ENCODE data around the gene RASSF3. TPM values are rescaled to one million over a fixed set of nuclear protein-coding genes. Genes with fewer than 3 reads are reported as not detected.

RASSF3 gene
- total and polyA plus RNA-seq, 2 of the 13 experiments (the other 11 are each of a cell fraction or from before 2014, with no cell fraction given) = 15.5 to 16.0 TPM

DNA sequence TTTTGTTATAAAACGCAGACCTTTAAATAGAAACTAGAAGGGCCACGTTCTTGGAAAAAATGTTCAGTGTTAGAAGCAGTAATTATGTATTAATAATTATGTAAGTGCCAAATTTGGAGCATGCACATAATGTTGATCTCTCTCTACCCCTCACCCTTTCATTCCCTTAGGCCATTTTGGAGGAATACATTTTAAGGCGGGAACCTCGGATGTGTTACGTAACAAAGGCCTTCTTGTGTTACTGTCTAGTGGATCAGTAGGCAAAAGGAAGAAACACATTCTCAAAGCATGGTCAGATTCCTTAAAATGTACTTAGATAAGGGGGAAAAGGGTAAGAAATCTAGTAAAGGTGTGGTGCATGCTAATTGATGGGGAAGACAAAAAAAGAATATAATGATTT is 52.7 kb downstream of the RASSF3 start (continued):
- TF ChIP-seq, protein P1, sequence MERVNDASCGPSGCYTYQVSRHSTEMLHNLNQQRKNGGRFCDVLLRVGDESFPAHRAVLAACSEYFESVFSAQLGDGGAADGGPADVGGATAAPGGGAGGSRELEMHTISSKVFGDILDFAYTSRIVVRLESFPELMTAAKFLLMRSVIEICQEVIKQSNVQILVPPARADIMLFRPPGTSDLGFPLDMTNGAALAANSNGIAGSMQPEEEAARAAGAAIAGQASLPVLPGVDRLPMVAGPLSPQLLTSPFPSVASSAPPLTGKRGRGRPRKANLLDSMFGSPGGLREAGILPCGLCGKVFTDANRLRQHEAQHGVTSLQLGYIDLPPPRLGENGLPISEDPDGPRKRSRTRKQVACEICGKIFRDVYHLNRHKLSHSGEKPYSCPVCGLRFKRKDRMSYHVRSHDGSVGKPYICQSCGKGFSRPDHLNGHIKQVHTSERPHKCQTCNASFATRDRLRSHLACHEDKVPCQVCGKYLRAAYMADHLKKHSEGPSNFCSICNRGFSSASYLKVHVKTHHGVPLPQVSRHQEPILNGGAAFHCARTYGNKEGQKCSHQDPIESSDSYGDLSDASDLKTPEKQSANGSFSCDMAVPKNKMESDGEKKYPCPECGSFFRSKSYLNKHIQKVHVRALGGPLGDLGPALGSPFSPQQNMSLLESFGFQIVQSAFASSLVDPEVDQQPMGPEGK (CRISPR knock-in tag; IDR thresholded peaks at IDR 0.05) = no peak
- TF ChIP-seq ZFYVE20 (CRISPR knock-in tag; IDR thresholded peaks at IDR 0.05; ENCODE audit: borderline replicate concordance, low read depth) (no peak), HOXA9 (CRISPR knock-in tag; IDR thresholded peaks at IDR 0.05; ENCODE audit: borderline replicate concordance) (no peak)

DNA sequence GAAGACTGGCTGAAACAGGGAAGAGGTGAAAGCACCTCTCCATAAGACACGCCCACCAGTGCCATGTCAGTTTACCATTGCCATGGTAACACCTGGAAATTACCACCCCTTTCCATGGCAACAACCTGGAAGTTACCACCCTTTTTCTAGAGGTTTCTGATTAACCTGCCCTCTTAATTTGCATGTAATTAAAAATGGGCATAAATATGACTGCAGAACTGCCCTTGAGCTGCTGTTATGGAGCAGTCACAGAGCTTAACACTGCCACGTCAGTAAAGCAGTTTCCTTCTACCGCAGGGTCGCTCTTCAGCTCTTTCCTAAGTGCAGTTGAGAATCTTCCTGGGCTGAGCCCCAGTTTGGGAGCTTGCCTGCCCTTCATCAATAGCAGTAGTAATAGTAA is 55.2 kb downstream of the RASSF3 start:
- Histone ChIP-seq H2AFZ (ENCODE audit: low read length) (no peak overlapping the region), H3K9me3 (ENCODE audit: low read length) (no peaks in the 10 kb centered on the region), H3K27me3 (ENCODE audit: control insufficient read depth in 1 of 2, insufficient read depth in 2 of 2, low read length in 2 of 2) (no peaks in the 10 kb centered on the region), H3K27ac (ENCODE audit: extremely low read length, insufficient read depth, low read length) (no peak overlapping the region), H3K36me3 (replicated peaks in 1 of 2; ENCODE audit: control insufficient read depth in 1 of 2, insufficient read depth in 2 of 2, low read length in 2 of 2) (no peaks in the 10 kb centered on the region), H3K4me2 (ENCODE audit: low read depth, low read length) (no peak overlapping the region), H4K20me1 (ENCODE audit: insufficient read depth, low read length) (no peaks in the 10 kb centered on the region), H3K4me1 (ENCODE audit: insufficient read depth, low read length) (peaks cover 74% of the 10 kb centered on the region), H3K4me3 (replicated peaks in 1 of 3; ENCODE audit: insufficient read depth in 1 of 3, low read depth in 2 of 3, low read length in 3 of 3) (no peak overlapping the region), H3K9ac (ENCODE audit: insufficient read depth, low read depth, low read length) (no peak overlapping the region), H3K79me2 (ENCODE audit: insufficient read depth, low read length) (peaks cover 41% of the 10 kb centered on the region)
- no peak for FAIRE-seq
- CTCF ChIA-PET (ENCODE audit: low intra/inter-chr PET ratio, low total read pairs) = no interaction called here
- in situ Hi-C loops (cut with HindIII; ENCODE audit: extremely low pct_ligation_motif_present, low pct_unique_long_range_greater_than_20kb) (no loop called here), intact Hi-C loops (cut with micrococcal nuclease; ENCODE audit: unreplicated experiment) (loop anchor here (5.0 kb wide), 1 partner anchor 38 kb away; no protein-coding TSS in a partner anchor)
- BruUV-seq (replicated peaks) = no TSS peak
- POLR2A ChIA-PET = no interaction called here
- no peak for DNase-seq (ENCODE audit: low spot score)
- 99% methylated on average over 4 of the region's 4 CpGs for WGBS (ENCODE audit: low lambda C conversion rate)
- no peak for ATAC-seq
- TF ChIP-seq RFX3 (CRISPR knock-in tag; IDR thresholded peaks at IDR 0.05) (peak; percentile 69), TOPORS (CRISPR knock-in tag; IDR thresholded peaks at IDR 0.05) (no peak), JUN (CRISPR knock-in tag; IDR thresholded peaks at IDR 0.05) (no peak), ZSCAN22 (CRISPR knock-in tag; IDR thresholded peaks at IDR 0.05) (no peak), ZNF44 (CRISPR knock-in tag; IDR thresholded peaks at IDR 0.05) (no peak), ZNF501 (CRISPR knock-in tag; IDR thresholded peaks at IDR 0.05) (no peak), RFX1 (IDR thresholded peaks at IDR 0.05) (peak; percentile 55; the same call in 1 of the 2 replicates), DPF2 (CRISPR knock-in tag; IDR thresholded peaks at IDR 0.05; ENCODE audit: borderline replicate concordance, low read depth) (no peak), IRX3 (CRISPR knock-in tag; IDR thresholded peaks at IDR 0.05; ENCODE audit: borderline replicate concordance, low read depth) (no peak), MAF1 (CRISPR knock-in tag; IDR thresholded peaks at IDR 0.05; ENCODE audit: borderline replicate concordance) (no peak), ADNP (CRISPR knock-in tag; IDR thresholded peaks at IDR 0.05) (no peak)
- TF ChIP-seq, protein P2, sequence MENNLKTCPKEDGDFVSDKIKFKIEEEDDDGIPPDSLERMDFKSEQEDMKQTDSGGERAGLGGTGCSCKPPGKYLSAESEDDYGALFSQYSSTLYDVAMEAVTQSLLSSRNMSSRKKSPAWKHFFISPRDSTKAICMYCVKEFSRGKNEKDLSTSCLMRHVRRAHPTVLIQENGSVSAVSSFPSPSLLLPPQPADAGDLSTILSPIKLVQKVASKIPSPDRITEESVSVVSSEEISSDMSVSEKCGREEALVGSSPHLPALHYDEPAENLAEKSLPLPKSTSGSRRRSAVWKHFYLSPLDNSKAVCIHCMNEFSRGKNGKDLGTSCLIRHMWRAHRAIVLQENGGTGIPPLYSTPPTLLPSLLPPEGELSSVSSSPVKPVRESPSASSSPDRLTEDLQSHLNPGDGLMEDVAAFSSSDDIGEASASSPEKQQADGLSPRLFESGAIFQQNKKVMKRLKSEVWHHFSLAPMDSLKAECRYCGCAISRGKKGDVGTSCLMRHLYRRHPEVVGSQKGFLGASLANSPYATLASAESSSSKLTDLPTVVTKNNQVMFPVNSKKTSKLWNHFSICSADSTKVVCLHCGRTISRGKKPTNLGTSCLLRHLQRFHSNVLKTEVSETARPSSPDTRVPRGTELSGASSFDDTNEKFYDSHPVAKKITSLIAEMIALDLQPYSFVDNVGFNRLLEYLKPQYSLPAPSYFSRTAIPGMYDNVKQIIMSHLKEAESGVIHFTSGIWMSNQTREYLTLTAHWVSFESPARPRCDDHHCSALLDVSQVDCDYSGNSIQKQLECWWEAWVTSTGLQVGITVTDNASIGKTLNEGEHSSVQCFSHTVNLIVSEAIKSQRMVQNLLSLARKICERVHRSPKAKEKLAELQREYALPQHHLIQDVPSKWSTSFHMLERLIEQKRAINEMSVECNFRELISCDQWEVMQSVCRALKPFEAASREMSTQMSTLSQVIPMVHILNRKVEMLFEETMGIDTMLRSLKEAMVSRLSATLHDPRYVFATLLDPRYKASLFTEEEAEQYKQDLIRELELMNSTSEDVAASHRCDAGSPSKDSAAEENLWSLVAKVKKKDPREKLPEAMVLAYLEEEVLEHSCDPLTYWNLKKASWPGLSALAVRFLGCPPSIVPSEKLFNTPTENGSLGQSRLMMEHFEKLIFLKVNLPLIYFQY (CRISPR knock-in tag; IDR thresholded peaks at IDR 0.05; ENCODE audit: borderline replicate concordance) = no peak
- TF ChIP-seq, protein P3, sequence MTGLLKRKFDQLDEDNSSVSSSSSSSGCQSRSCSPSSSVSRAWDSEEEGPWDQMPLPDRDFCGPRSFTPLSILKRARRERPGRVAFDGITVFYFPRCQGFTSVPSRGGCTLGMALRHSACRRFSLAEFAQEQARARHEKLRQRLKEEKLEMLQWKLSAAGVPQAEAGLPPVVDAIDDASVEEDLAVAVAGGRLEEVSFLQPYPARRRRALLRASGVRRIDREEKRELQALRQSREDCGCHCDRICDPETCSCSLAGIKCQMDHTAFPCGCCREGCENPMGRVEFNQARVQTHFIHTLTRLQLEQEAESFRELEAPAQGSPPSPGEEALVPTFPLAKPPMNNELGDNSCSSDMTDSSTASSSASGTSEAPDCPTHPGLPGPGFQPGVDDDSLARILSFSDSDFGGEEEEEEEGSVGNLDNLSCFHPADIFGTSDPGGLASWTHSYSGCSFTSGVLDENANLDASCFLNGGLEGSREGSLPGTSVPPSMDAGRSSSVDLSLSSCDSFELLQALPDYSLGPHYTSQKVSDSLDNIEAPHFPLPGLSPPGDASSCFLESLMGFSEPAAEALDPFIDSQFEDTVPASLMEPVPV (CRISPR knock-in tag; IDR thresholded peaks at IDR 0.05) = no peak

All from HepG2 (cell line).